Activated T-cell treated with anti-CD3 and anti-CD28 coated beads for 1 hour (primary cell): ENCODE results near the gene ZNF438.

Experiments used
- DNase-seq: peaks from one replicate; pipeline ENCODE4 v3.0.0-alpha.2; 2020; ENCODE audit warnings: low read depth

The ZNF438 gene

DNA sequence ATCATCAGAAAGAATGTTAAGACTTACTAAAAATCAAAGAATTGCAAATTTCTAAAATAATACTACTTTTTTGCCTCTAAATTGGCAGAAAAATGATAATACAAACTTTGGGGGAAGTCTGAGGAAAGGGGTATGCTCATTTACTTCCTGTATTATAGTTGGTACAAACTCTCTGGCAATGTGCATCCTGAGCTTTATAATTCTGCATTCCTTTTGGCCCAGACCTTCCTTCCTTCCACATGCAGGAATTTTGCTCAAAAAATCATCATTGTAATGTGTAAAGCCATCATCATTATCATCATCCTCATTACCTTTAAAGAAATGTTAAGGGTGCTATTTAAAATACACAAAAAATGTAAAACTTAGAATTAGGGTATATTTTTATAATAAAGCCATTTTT, 148.5 kb downstream of the ZNF438 start:
- no peak for DNase-seq

DNA sequence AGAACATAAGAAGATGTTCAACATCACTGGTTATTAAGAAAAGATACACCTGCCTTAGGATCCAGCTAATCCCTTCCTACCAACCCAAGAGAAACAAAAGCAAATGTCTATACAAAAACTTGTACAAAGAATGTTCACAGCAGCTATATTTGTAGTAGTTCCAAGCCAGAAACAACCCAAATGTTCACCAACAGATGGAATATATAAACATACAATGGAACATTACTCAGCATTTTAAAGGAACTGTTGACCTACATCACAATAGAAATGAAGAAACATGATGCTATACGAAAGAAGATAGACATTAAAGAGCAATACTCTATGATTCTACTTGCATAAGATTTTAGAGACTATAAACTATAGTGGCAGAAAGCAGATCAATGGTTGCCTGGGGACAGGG, 149.4 kb downstream of the ZNF438 start:
- DNase-seq = no peak

DNA sequence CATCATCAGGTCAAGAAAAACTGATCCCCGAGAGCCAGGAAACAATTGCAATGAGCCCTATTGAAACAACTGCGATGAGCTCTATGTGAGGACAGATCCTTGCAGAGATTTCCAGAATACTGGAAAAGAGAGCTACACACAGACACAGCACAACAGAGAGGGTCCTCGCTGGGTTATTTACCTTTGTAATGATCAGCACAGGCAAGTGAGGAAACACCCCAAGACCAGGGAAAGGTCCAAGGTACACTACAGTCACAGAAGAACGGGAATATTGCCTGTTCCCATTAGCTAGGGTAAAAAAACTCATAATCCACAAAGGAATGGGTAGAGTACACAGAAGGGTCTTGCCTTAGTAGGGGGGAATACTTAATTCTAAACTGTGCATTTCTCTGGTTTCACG, 152.7 kb downstream of the ZNF438 start:
- no peak for DNase-seq

DNA sequence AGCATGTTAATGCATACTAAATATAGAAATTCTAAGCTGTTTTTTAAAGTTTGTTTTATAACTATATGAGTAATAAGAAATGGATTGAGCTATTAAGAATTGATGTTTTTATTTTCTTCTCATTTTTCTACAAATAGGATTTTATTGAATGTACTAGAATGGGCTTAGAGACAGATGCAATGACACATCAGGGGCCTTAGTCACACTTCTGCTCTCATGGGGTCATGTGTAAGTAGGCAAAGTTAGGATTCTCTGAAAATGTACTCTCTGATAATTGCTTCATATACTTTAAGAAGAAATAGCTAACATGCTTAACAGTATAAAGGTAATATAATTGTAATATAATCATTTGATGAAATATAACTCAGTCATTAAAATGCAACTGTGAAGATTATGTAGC, 154.6 kb downstream of the ZNF438 start:
- DNase-seq = no peak

DNA sequence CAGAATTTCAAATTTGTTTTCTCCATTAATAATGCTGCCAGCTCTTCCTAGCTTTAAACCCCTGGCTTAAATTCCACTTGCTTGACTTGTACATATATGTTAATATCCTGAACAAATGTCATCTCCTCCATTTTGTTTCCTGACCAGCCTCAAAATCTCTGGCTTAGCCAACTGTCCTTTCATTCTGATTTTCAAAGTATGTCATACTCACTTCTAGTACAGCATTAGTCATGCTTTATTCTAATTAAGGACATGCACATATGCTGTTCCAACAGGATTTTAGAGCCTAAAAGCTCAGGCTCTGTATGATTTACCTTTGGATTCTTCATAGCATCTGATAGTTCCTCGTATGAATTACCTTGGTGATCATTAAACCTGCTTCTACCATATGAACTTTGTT, 158.3 kb downstream of the ZNF438 start:
- DNase-seq = no peak

DNA sequence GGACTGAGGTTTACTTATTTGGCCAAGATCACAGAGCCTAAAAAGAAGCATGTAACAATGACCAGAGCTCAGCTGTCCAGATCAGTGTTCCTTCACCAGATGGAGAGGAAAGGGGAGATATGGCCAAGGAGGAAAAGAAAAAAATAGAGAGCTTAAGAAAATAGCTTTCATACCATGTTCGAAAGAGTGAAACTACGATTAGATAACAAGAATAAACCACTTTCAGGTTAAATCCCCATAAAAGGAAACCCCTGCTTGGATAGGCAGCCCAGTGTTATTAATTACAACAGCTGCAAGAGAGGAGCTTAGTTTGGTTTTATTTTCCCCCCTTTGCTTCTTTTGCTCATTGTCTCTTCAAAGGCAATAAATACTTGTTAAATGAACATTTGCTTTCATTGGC, 160.8 kb downstream of the ZNF438 start:
- DNase-seq = no peak

DNA sequence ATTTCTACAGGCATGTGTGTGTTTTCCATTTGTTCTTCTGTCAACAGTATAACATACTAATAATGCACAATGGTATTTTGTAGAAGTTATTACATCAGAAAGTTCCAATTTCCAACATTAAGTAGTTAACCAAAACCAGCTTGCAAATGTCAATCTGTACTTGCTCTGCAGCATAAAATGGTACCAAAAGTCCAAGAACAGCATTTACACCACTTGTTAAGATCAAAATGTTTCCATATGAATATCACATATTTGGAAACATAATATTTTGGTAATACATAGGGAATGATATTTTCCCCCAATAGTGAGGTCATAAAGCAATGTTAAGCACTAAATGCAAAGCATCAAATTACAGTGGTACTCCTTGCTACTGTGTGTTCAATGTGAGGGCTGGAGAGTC, 162.1 kb downstream of the ZNF438 start:
- no peak for DNase-seq

DNA sequence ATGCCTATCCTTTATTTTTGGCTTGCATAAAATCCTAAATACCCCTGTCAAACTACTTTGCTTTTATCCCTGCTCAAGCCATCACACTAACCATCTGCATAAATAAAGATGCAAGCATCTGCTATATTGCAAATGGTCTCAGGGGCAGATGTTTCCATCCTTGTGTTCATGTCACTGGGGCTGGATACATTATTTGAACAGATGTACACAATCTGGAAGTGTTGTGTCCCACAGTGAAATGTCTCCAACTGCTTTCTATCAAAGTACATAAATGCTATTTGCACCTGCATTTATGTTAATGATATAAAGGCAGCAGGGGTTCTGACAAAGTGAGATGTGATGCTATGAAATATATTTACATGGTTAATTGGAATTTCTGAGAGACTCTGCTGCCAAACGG, 163.1 kb downstream of the ZNF438 start:
- no peak for DNase-seq

DNA sequence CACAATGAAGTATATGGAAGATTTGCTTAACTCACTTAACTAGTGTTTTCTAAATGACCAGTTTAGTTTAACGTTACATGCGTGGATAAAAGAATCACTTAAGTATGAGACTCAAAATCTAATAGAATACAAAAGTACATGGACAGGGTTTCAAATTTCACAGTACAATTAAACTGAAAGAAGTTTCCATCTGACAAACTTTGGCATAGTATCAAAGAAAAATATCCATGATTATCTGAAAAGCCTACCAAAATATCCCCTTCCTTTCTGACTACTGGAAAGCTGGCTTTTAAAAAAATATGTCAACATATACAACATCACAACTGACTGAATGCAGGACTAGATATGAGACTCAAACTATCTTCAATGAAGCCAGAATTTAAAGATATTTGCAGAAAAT, 164.8 kb downstream of the ZNF438 start:
- DNase-seq = no peak

DNA sequence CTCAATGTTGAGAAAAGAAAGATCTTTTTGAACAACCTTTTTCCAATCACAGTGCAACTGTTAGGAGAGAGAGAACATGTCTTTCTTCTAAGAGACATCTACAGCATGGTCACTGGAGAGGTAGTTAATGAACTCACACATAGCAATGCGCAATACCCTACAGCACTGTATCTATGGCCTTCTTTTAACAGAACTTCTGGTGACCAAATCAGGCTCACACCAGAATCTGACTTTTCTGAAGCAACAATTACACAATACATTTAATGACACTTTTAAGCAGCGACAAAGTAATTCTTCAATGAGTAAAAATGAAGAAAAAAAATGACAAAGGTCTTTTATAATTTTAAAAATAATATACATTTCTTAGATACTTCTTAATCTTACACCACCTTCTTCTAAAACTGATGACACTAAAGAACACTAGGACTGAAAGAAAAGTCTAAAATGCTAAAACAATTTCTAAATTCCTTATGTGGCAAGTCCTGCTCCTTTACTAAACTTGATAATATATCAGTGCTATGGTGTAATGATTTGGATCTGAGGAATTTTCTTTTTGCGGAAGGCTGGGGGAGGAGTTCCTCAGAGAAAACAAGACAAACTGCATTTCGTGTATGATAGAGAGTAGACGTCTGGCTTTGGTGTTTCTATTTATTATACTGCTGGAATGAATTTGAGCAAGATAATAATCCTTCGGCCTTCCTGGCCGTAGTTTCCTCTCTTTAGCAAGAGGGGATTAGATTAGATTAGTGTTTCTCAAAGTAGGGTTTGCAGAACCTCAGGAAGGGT, 166.3 kb downstream of the ZNF438 start:
- DNase-seq = no peak

DNA sequence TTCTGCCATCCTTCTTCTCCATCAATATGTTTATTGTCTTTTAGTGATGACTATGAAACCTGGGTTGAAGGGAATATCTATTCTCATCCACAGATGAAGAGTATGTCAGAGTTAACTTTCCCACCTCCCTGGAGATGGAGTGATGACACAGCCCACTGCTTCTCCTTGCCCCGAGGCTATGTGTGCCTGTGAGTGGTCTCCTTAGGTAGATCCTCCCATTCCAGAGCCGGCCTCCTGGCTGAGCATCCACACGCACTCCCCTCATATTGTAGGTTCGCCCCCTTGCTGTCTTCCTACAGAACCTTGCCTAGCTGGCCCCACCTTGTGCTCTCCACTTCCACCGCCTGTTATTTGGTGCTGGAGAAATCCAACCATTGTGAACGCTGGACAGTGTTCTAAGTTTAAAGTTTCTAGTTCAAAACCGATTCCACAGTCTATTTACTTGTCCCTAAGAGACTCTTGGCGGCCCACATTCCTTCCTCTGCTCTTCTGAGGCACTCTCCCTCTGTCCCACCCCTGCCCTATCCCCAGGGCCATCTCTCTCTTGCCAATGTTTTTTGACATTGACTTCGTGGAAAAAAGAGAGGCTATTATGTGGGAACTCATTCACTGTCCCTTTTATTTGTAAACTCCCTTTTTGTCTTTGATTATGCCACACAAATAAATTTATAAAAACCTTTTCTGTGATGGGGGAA, 168.0 kb downstream of the ZNF438 start:
- DNase-seq = no peak

DNA sequence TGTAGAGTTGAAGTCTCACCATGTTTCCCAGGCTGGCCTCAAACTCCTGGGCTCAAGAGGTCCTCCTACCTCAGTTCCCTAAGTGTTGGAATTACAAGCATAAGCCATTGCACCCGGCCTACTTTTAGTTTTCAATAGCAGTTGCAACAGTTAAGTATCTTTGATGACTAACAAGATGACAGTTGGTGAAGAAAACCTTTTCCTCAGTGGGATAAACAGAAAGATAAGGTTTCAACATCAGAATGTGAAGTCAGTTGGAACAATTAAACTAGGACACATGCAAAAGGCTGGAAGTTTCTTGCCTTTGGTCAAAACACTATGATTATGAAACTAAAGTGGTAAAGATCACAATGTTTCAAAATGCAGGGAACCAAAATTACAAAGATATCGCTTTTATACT, 169.2 kb downstream of the ZNF438 start:
- DNase-seq = no peak

DNA sequence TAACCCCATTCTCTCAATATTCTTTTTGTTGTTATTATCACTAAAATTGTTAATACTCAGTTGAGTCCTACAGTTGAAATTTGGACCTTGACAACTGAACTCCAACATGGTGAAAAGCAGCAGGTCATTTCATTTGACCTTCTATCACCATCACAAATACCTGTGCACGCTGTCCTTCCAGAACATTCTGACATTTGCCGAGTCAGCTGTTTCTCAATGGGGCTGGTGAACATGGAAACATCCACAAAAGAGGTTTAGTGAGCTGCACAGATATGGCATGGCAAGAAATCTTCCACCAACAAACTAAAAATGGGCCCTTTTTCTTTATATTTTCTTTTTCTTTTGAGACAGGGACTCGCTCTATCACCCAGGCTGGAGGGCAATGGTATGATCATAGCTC, 169.7 kb downstream of the ZNF438 start:
- no peak for DNase-seq

DNA sequence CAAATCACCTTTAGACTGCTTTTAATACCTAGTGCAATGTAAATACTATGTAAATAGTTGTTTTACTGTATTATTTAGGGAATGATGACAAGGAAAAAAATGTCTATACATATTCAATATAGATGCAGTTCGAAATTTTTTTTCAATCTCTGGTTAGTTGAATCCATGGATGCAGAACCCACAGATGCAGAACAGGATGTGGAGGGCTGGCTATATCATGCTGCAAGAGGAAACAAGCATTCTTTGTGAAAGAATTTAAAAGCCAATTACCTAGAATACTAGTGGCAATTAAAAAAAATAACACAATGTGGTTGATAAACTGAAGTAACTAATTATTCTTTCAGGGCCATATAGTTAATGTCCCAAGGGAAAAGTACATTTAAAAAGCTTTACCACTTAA, 170.4 kb downstream of the ZNF438 start:
- no peak for DNase-seq

DNA sequence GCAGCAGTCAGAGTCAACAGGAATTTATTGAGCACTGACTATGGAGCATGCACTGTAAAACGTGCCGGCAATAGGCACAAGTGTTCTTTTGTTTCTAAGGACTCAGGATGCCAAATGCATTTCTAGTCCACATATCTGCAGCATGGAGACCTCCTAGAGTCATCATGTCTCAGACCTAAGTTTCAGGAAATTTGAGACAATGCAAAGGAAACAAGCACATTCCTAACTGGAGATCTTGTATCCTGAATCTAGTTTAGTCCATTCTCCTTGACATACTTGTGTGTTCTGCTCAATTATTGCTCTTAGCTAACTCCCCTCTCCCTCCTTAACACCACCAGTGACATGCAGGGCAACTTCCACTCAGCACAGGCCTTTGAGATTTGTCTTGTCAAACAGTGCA, 173.2 kb downstream of the ZNF438 start:
- no peak for DNase-seq

DNA sequence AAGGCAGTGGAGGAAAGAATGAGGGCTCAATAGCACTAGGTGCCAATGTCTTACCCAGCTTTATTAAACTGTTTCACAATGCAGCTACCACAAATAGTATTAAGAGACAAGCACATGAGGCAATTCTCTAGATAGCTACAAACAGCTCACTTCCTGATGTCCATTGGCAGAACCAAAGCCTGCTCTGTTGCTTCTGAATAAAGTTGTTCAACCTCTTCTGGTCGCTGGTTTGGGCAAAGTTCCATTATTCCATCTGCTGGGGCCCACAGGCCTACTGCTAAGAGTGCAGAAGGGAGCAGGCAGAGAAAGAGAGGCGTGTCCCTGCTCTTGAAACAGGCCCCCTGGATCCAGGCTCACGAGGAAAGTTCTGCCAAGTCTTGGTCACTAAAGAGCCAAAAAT, 173.9 kb downstream of the ZNF438 start:
- DNase-seq = no peak

DNA sequence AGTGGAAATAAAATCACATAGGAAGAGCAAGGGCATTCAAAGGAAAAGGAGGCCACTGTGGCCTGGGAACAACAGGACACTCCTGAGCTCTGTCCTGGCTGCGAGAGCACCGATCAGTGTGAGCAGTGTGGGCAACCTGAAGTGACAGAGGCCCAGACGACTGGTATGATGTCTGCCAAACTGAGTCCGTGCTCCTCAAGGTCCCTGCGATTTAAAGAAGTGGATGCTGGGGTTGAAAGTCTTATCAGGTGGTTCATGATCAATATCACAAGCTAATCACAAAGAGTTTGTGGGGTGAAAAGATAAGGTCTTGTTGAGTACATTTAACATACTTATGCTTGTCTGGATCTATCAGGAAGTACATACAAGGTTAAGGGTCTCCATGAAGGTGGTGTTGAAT, 176.5 kb downstream of the ZNF438 start:
- DNase-seq = no peak

DNA sequence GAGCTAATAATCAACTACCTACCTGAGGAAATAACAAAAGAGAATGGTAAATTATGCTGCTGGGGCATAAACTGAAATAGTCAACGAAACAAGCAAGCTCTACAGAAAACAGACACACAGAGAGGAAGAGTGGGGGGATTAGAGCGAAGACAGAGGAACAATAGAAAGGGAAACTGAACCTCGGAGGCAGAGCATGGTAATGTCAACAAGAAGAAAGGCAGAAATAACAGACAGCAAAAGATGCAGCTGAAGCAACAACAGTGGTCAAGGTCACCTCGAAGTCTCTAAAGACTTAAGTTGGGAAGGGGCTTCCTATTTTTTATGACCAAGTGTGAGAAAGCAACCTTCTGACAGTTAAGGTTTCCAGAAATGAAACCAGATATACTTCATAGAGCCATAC, 177.0 kb downstream of the ZNF438 start:
- DNase-seq = no peak

DNA sequence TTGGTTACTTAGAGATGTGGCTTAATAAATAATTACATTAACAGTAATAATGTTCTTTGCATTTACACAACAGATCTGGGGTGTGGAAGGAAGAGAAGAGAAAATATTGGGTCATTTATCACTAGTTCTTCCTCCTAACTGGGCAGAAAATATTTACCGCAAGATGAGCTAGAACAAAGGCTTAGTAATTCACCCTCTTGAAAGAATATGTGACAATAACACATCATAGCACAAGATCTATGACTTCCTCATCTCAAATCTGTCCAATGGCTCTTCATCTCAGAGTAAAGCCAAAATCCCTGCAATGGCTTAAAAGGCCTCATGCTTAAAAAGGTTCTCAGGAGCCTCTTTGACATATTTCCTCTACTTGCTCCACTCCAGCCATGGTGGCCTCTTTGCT, 178.6 kb downstream of the ZNF438 start:
- no peak for DNase-seq

DNA sequence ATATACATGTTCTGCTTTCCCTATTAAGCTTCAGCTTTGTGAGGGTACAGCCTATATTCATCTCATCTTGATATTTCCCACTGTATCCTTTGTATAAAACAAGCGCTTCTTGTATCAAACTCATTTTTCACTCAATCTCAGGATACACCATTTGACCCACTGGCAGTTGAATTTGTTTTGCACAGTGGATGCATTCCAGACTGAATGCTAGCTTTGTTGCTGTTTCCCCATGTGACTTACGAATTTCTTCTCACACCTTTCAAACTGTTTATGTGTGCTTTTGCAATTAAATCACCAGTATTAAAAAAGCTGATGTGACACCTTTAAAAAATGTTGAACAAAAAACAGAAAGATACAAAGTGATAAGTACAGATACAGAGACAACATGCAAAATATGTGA, 180.9 kb downstream of the ZNF438 start:
- DNase-seq = no peak

DNA sequence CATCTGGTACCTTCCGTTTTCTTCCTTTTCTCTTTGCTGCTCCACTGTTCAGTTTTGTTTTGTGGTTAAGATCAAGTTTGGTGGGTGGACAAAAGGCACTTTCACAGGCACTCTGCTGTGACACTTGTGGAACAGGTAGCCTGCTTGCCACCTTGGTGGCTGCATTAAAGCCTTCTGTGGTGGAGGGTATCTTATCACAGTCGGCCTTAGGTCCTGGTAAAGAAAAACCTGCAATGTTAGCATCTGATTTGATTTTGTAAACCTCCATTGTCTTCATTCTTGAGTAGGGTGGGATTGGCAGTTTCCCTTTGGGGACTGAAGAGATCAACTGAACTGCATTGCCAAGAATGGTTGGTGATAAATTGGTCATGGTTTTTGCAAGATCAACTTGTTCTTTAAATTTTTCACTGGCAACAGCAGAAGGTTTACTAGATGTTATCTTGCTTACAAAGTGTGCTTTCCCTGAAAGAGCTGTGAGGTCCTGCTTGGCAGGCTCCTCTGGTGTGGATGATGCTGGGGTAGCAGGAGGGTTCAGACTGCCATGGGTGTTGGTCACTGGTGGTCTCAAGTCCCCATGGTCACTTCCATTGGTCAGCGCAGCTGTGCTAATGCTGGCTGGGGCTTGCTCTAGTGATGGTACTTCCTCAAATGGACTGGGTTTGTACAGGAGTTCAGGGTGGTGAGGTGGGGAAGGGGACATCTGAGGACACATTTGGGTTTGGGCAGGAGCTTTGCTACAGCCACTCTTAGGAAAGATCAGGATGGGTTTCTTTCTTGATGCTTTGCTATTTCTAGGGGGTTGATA, 182.2 kb downstream of the ZNF438 start:
- no peak for DNase-seq

DNA sequence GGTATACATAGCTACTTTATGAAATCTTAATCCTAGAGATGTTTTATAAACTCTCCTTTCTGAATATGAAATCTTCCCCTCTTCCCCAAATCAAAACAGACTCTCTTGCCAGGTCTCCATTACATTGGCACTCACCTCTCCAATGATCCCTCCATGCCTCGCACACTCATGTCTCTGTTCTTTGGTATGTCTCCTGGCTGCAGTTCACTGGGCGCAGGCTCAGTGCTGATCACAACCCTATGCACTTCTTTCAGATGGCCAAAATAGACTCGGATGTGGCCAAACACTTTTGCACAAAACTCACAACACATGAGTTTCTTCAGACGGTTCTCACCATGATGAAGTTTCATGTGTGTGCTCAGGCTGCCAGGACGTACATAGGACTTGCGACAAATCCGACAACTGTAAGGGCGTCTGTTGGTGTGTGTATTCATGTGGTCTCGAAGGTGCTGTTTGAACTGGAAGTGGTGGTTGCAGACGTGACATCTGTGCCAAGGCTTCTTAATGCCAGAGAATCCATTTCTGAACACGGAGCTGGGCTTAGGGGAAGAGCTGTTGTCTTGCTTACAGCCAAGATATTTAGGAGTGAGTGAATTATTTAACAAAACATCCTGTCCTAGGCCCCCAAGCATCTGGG, 183.2 kb downstream of the ZNF438 start:
- DNase-seq = no peak

DNA sequence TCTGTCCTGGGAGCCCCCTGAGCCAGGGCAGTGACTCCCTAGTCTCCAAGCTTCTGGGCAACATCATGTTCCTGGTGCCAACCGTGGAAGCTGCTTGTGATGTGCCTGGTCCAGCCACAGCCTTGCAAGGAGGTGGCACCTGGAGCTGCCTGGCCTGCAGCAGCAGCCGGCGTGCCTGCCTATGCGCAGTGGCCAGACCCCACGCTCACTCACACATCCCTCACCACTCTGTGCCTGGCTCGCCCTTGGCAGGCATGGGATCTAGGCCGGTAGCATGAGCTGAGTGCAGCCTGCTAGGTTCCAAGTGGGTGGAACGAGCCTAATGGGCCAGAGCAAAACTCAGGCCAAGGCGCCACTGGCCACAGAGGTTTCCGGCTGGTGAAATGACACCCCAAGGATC, 184.0 kb downstream of the ZNF438 start:
- DNase-seq = no peak
